ENCODE results near the gene NPNT.

DNA sequence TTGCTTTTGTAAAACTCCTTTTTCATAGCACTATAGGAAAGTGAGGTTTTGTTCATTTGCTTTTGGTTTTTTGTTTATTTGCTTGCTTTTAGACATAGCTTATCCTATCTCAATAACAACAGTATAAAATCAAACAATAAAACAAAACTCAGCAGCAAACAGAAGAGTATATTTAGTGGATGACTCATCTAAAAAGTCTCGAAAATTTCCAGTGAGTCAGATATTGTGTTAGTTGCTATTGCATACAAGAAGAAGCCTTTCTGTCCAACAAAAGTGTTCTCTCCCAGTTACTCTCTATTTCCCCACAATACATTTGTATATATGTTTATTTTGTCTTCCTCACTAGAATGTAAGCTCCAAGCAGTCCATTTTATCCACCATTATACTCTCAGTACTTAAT, 36.0 kb upstream of the NPNT start:
- TF ChIP-seq, protein P1, sequence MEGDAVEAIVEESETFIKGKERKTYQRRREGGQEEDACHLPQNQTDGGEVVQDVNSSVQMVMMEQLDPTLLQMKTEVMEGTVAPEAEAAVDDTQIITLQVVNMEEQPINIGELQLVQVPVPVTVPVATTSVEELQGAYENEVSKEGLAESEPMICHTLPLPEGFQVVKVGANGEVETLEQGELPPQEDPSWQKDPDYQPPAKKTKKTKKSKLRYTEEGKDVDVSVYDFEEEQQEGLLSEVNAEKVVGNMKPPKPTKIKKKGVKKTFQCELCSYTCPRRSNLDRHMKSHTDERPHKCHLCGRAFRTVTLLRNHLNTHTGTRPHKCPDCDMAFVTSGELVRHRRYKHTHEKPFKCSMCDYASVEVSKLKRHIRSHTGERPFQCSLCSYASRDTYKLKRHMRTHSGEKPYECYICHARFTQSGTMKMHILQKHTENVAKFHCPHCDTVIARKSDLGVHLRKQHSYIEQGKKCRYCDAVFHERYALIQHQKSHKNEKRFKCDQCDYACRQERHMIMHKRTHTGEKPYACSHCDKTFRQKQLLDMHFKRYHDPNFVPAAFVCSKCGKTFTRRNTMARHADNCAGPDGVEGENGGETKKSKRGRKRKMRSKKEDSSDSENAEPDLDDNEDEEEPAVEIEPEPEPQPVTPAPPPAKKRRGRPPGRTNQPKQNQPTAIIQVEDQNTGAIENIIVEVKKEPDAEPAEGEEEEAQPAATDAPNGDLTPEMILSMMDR (IDR thresholded peaks at IDR 0.05; ENCODE audit: low read length) = no peak
- no peak for TF ChIP-seq EZH2 (IDR thresholded peaks at IDR 0.05; ENCODE audit: borderline replicate concordance, low read length)
